Amygdala (tissue), 56 donors: ENCODE measurements around the gene PODNL1.

Experiments used
- DNase-seq, 56 donors: peaks; one replicate each; lab custom pipeline; 2025; lab: John Stamatoyannopoulos, UW

PODNL1 gene

GRCh38 chr19:13959141-13959961, 21.1 kb upstream of the PODNL1 start:
- no peak for DNase-seq

- no peak for DNase-seq
Measured at GRCh38 chr19:13958043-13958442, 19.8 kb upstream of the PODNL1 start.

GRCh38 chr19:13957051-13957450, 18.8 kb upstream of the PODNL1 start:
- no peak for DNase-seq

GRCh38 chr19:13956365-13956744, 18.1 kb upstream of the PODNL1 start:
- DNase-seq: no peak

GRCh38 chr19:13955662-13956364, 17.6 kb upstream of the PODNL1 start:
- no peak for DNase-seq

- DNase-seq: no peak
Measured at GRCh38 chr19:13954185-13954584, 16.0 kb upstream of the PODNL1 start.

GRCh38 chr19:13952931-13953531, 14.8 kb upstream of the PODNL1 start:
- DNase-seq: peak in 4 of 56 donors; percentile 22 to 36 (median 24)

- peak; percentile 83 to 100 (median 99) for DNase-seq
Measured at GRCh38 chr19:13952154-13952930, 14.1 kb upstream of the PODNL1 start, which contains the start of gene DCAF15. DCAF15 (plus strand) TSS chr19:13952509; CDS start chr19:13952513, 4 bp downstream.

- DNase-seq: no peak
Measured at GRCh38 chr19:13951799-13952153, 13.6 kb upstream of the PODNL1 start.

- no peak for DNase-seq
Measured at GRCh38 chr19:13951043-13951442, 12.8 kb upstream of the PODNL1 start.

GRCh38 chr19:13946414-13946813, 8.2 kb upstream of the PODNL1 start:
- DNase-seq: no peak

GRCh38 chr19:13942023-13942684, 3.9 kb upstream of the PODNL1 start:
- no peak for DNase-seq

- DNase-seq: peak in 1 of 56 donors; percentile 30
Measured at GRCh38 chr19:13937479-13938300, 527 bp downstream of the PODNL1 start.

GRCh38 chr19:13935765-13936510, 2.3 kb downstream of the PODNL1 start:
- peak in 1 of 56 donors; percentile 14 for DNase-seq

- no peak for DNase-seq
Measured at GRCh38 chr19:13934785-13935109, 3.5 kb downstream of the PODNL1 start.

GRCh38 chr19:13932911-13933393, 5.3 kb downstream of the PODNL1 start:
- DNase-seq: no peak

GRCh38 chr19:13932149-13932637, 6.0 kb downstream of the PODNL1 start:
- no peak for DNase-seq
